Measurements from ENCODE around the gene TRIM75.

DNA sequence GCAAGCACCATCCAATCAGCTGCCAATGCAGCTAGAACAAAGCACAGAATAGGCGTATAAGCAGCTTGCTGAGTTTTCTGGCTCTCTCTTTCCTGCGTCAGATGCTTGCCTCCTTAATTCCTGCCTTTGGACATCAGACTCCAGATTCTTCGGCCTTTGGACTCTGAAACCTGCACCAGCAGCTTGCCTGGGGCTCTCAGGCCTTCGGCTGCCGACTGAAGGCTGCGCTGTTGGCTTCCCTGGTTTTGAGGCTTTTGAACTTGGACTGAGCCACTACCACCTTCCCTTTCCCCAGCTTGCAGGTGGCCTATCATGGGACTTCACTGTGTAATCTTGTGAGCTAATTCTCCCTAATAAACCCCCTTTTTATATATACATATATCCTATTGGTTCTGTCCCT is 52.9 kb downstream of the TRIM75 start:
- TF ChIP-seq, protein P1, sequence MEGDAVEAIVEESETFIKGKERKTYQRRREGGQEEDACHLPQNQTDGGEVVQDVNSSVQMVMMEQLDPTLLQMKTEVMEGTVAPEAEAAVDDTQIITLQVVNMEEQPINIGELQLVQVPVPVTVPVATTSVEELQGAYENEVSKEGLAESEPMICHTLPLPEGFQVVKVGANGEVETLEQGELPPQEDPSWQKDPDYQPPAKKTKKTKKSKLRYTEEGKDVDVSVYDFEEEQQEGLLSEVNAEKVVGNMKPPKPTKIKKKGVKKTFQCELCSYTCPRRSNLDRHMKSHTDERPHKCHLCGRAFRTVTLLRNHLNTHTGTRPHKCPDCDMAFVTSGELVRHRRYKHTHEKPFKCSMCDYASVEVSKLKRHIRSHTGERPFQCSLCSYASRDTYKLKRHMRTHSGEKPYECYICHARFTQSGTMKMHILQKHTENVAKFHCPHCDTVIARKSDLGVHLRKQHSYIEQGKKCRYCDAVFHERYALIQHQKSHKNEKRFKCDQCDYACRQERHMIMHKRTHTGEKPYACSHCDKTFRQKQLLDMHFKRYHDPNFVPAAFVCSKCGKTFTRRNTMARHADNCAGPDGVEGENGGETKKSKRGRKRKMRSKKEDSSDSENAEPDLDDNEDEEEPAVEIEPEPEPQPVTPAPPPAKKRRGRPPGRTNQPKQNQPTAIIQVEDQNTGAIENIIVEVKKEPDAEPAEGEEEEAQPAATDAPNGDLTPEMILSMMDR (IDR thresholded peaks at IDR 0.05; ENCODE audit: insufficient read depth, low read depth, low read length) = no peak
- no peak for TF ChIP-seq EZH2 (IDR thresholded peaks at IDR 0.05; ENCODE audit: insufficient read depth, low read length)
